ENCODE results near the gene SLC2A11.
A peak's percentile ranks its signal among the peaks of the same experiment; 100 is the strongest.
"Not testable (repeated sequence)": the region's sequence is repeated elsewhere in the genome, so short reads cannot be mapped to it uniquely, and the experiment has no call there.

The SLC2A11 gene

DNA sequence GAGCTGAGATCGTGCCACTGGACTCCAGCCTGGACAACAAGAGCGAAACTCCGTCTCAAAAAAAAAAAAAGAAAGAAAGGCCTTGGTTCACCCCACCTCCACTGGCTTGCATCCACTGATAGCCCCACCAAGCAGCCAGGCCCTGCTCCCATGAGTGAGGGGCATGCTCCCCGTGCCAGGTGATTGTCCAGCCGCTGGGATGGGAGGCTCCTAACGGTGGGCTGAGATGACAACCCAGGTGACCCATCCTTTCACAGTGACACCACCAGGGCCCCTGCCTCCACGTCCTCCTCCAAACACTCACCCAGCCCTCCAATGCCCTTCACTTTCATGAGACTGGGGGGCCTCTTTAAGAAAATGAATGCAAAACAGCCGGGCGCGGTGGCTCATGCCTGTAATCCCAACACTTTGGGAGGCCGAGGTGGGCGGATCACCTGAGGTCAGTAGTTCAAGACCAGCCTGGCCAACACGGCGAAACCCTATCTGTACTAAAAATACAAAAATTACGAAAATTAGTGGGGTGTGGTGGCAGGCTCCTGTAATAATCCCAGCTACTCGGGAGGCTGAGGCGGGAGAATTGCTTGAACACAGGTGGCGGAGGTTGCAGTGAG is 10.3 kb upstream of the SLC2A11 start:
- DNase-seq (ENCODE audit: low spot score) = no peak

DNA sequence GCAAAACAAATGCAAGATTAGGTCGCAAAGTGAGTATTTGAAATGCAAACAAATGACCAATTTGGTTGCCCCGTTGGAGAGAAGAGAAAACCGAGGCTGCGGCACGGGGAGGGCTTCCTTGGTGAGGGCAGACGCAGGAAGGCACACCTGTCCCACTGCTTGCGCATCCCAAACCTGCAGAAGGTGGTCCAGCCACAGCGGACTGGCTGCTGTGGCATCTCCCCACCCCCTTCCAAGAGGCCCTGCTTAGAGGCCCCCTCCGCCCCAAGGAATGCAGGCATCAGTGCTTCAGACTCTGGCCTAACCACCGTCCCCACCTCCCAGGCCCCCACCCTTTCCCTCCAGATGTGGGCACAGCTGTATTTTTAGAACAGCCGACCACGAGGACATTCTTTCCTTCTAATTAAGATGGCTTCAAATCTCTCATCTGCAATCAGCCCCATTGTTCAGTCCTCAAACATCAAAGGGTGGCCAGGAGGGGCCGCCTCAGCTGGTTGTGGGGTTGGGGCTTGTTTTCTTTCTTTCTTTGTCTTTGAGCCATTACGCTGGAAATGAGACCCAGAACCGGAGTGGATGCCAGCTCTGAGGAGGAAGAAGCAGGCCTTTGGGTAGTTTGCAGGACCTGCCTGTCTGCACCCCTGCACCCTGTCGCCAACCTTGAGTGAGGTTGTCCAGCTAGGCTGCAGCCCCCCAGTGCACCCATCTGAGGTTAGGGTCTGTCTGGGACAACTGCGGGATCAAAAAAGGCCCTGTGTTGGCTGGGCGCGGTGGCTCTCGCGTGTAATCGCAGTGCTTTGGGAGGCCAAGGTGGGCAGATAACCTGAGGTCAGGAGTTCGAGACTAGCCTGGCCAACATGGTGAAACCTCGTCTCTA is 9.4 kb upstream of the SLC2A11 start:
- no peak for DNase-seq (ENCODE audit: low spot score)

DNA sequence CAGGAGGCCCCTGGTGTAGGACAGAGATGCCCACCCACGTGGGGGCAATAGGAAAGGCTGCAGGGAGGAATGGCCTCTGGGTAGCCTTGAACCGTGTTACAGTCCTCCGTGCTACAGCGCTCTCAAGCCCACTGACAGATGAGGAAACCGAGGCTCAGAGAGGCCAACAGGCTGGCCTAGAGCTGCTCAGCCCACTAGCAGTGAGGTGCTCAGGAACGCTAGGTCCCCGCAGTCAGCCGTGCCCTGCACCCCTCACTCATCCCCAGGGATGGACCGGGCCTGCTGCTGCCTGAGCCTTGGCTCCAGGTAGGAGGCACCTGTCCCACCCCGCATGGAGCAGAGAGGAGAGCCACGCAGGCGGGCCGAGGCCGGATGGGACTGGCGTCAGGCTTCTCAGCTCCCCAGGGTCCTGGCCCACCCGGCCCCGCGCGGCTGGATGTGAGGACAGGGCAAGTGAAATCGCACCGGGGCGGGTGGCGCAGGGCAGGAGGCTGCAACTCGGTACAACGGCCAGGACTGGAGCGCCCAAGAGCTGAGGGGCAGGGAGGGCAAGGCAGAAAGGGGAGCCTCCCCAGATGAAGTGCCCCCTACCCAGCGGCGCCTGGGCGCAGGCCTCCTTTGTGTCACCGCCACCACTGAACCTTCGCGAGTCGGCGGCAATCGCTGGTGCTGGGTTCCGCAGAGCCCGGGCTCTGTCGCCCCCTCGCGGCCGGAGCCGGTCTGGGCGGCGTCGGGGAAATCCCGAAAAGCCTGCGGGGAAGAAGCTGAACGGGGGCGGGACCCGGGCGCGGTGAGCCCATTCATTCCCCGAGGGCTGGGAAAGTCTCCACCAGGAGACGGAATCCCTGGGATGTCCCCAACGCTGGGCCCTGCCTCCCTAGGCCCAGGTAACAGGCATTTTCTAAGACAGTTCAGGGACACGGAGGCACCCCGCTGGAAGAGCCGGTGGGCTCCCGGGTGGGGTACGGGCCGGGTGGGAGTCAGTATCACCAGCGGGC is 8.4 kb upstream of the SLC2A11 start:
- DNase-seq (ENCODE audit: low spot score) = peak; percentile 90

DNA sequence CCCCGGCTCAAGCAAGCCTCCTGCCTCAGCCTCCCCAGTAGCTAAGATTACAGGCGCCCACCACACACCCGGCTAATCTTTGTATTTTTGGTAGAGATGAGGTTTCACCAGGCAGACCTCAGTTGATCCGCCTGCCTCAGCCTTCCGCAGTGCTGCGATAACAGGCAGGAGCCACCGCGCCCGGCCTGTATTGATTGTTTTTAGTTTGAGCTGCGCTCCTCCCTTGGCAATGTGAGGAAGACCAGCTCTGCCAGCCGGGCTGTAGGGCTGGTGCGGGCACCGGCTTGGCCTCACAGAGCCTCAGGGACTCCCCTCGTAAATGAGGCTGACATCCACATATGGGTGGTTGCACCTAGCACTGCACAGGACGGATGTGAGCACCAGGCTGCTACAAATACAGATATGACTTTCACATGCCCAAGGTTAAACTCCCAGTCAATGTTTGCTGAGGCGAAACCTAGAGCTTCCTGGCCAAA is 7.5 kb upstream of the SLC2A11 start:
- DNase-seq (ENCODE audit: low spot score) = no peak

DNA sequence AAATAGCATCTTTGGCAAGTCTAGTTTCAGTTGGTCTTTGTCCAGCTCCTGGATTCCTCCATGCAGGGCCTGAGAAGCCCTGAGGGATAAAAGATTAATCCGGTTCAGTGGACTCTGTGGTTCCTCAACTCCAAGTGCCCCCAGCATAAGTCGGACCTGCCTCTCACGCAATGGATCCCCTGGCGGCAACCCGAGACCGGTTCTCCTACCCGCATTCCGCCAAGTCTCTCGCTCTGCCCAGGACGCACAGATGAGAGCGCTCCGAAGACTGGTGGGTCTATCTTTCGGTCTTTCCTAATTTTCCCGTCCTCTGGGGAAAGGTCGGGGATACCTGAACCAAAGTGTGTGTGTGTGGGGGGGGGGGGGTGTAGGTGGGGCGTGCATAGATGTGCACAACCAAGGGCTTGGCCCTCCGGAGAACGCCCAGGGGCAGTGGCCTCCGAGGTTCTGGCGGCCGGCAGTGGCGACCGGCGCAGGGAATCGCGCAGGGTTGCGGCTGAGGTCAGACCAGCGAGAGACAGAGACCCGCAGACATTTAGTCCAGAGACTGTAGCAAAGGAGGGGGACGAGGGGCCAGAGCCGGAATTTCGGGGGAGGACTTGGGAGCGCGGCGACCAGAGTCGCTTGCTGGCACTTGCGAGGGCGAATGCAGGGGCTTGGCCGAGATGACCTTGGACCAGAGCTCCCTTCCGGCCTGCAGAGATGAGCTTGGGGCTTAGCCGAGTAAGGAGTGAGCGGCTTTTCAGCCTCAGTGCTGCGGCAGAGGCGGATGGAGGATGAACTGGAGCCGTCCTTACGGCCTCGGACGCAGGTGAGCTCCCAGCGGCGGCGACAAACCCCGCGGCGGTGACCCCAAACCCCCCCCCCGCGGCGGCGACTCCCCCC is 712 bp upstream of the SLC2A11 start:
- peak; percentile 59 for DNase-seq (ENCODE audit: low spot score)

DNA sequence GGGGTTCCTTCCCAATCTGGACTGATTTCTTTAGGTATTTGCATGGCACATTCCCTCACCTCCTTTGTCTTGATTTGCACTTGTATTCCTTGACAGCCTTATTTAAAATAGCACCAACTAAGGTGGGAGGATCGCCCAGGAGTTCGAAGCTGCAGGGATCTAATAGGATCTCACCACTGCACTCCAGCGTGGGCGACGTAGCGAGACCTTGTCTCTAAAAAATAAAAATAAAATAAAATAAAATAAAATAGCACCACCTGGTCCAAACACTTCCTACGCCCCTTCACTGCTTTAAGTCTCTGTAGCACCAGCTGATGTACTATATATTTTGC is 775 bp downstream of the SLC2A11 start:
- DNase-seq (ENCODE audit: low spot score) = no peak

DNA sequence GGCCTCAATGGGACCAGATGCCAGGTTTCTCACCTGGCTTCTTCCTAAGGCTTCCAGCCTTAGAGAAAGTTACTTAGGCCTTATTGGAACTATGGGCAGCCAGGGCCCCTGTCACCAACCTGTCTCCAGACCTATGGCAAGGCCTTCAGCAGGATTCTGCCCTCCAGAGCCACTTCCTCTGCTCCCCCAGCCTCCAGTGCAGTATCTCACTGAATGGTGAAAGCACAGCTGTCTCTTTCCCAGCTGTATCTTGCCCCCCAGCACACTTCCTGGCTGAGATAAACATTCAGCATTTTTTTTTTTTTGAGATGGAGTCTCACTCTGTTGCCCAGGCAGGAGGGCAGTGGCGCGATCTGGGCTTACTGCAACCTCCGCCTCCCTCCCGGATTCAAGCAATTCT is 1.5 kb downstream of the SLC2A11 start:
- no peak for DNase-seq (ENCODE audit: low spot score)

DNA sequence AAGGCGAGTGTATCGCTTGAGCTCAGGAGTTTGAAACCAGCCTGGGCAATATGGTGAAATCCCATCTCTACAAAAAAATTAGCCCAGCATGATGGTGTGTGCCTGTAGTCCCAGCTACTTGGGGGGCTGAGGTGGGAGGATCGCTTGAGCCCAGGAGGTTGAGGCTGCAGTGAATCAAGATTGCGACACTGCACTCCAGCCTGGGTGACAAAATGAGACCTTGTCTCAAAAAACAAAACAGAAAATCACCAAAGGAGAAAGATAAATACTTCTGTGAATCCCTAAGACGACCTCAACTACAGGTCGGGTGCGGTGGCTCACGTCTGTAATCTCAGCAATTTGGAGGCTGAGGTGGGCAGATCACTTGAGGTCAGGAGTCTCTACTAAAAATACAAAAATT is 2.5 kb downstream of the SLC2A11 start:
- DNase-seq (ENCODE audit: low spot score) = not testable (repeated sequence)

DNA sequence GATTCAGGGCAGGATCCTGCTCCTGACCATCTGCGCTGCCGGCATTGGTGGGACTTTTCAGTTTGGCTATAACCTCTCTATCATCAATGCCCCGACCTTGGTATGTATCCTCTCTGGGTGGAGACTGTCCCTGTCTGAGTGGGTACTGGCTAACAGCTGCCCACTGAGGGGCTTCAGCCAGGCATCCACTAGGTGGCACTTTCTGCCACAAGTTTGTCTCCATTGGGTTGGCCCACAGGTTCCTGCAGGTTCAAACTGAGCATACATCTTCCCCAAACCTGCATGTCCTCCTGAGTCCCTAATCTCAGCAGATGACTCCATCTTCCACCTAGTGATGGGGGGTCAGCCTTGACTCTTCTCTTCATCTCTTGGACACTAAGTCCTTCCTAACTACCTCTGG is 4.4 kb downstream of the SLC2A11 start:
- DNase-seq (ENCODE audit: low spot score) = peak; percentile 42

DNA sequence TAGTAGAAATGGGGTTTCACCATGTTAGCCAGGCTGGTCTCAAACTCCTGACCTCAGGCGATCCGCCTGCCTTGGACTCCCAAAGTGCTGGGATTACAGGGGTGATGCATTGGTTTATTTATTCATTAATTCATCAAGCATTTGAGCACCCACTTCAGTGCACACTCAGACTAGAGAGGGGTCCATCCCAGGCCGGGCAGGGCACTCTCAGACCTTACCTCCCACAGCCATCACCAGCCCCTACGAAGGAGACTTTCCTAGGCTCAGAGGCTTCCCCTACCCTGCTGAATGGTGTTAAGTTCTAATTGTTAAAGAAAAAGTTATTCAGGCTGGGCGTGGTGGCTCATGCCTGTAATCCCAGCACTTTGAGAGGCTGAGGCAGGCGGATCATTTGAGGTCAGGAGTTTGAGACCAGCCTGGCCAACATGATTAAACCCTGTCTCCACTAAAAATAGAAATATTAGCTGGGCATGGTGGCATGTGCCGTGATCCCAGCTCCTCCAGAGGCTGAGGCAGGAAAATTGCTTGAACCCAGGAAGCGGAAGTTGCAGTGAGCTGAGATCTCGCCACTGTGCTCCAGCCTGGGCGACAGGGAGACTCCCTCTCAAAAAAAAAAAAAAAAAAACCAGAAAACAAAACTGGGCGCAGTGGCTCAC is 7.0 kb downstream of the SLC2A11 start:
- not testable (repeated sequence) for DNase-seq (ENCODE audit: low spot score)

DNA sequence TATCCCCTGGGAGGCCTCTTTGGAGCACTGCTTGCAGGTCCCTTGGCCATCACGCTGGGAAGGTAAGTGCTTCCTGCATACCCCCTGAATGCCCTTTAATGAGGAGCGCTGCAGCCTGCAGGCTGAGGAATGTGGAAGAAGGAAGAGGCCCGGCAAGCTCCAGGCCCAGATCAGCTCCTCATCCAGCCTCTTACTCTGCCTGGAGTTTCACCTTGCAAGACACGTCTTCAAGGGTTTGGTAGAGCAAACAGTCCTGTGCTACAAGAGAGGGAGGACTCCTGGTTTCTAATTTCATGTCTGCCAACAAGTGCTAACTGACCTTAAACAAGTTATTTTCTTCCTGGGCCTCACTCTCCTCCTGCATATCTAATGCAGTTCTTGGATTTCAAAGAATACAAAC is 10.9 kb downstream of the SLC2A11 start:
- DNase-seq (ENCODE audit: low spot score) = no peak

DNA sequence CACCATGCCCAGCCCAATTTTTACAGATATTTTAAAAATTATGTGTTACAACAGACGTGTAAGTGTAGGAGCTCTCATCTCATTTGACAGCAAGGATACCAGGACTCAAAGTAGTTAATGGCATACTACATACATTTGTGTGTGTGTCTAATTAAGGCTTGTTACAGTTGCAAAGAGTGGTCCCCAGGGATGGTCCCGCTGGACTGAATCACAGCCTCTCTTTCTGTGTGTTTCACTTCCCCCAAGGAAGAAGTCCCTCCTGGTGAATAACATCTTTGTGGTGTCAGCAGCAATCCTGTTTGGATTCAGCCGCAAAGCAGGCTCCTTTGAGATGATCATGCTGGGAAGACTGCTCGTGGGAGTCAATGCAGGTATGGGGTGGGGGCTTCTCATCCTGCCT is 17.2 kb downstream of the SLC2A11 start:
- no peak for DNase-seq (ENCODE audit: low spot score)

DNA sequence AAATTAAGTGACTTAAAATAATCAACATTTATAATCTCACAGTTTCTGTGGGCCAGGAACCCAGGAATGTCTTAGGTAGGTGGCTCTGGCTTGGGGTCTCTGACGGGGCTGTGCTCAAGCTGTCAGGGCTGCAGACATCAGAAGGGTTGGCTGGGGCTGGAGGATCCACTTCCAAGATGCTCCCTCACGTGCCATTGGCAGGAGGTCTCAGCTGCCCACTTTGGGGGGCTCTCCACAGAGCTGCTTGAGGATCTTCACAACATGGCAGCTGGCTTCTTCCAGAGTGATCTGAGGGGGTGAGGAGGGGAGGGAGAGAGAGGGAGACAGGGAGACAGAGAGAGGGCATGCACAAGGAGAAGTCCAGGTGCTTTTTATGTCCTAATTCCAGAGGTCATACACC is 18.1 kb downstream of the SLC2A11 start:
- no peak for DNase-seq (ENCODE audit: low spot score)

DNA sequence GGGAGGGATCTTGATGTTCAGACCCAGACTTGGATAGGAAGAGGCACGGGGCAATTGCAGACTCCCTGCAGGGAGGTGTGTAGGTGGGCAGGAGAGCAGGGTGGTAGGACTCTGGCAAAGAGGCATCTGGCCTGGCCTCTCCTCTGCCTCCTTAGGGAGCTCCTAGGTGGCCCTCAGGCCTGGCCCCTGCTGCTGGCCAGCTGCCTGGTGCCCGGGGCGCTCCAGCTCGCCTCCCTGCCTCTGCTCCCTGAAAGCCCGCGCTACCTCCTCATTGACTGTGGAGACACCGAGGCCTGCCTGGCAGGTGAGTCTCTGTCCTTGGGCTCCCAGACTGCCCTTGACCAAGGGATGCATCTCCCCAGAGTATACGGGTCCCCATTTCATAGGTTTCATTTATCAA is 19.9 kb downstream of the SLC2A11 start:
- no peak for DNase-seq (ENCODE audit: low spot score)

DNA sequence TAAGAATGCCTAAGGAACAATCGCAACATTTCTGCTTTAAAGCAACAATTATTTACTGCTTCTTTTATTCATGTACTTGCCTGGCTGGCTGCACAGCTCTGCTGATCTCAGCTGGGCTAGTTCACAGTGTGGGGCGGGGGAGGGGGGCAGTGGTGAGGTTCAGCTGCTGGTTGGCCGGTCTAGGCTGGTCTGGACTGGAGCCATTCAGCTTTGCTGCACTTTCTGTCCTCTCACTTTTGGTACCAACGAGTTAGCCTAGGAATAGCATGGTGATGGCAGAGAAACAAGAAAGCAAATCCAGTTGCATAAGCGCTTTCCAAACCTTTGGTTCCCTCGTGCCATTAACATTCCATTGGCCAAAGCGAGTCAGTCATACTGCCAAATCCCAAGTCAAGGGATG is 20.5 kb downstream of the SLC2A11 start:
- DNase-seq (ENCODE audit: low spot score) = no peak

DNA sequence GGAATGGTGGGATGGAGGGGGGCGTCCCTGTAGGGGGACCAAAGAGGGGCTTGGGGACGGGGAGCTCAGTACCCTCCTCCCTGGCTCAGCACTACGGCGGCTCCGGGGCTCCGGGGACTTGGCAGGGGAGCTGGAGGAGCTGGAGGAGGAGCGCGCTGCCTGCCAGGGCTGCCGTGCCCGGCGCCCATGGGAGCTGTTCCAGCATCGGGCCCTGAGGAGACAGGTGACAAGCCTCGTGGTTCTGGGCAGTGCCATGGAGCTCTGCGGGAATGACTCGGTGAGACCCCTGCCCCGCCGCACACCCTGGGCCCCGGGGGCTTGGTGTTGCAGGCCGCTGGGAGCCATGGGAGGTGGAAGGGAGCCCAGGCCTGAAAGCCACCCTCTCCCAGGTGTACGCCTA is 24.7 kb downstream of the SLC2A11 start:
- DNase-seq (ENCODE audit: low spot score) = no peak

DNA sequence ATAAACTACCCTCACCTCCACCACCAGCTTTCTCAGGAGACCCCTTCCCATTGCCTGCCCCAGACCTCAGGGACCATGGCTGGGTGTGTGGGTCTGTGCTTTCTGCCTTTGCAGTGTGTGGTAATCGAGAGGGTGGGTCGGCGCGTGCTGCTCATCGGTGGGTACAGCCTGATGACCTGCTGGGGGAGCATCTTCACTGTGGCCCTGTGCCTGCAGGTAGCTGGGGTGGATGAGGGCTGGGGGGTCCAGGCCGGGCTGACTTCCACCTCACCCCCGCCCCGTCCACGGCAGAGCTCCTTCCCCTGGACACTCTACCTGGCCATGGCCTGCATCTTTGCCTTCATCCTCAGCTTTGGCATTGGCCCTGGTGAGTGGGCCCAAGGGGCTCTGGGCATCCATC is 26.0 kb downstream of the SLC2A11 start:
- DNase-seq (ENCODE audit: low spot score) = no peak

DNA sequence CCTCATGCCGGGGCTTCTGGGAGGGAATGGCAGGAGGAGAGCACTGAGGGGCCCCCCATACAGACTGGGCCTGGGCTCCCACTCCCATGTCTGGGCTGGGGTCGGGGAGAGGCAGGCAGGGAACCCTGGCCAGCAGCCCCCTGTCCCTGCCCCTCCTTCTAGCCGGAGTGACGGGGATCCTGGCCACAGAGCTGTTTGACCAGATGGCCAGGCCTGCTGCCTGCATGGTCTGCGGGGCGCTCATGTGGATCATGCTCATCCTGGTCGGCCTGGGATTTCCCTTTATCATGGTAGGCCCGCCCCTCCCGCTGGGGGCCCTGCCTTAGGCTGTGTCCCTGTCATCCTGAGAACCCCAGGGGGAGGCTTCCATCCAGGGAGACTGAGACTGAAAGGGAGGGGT is 26.5 kb downstream of the SLC2A11 start:
- no peak for DNase-seq (ENCODE audit: low spot score)

DNA sequence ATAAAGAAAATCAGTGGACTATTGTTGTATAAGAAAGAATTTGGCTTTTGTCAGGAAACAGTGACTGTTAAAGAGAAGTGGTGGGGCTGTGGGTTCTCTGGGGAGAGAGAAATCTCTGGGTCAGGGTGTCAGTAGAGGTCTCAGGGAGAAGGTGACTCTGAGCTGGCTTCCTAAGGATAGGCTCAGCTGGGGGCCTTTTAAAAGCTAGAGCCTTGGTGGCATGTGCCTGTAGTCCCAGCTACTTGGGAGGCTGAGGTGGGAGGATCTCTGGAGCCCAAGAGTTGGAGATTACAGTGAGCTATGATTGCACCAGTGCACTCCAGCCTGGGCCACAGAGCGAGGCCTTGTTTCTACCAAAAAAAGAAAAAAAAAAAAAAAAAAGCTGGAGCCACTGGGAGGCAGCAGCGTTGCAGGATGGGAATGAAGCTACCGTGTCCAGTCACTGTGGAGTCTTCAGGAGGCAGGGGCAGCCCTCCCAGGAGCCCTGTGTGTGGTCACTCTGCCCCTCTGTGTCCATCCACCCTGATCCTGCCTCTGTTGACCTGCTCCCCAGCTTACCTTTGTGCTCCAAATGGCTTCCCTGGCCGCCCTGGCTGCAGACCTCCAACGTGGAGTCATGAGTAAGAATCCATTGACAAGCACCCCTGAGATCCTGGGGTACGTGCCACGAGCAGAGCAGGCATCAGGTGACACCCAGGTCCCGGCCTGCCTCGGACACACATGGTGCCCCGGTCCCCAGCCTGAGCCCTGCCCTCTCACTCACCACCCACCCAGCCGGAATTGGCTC is 31.1 kb downstream of the SLC2A11 start:
- DNase-seq (ENCODE audit: low spot score) = peak; percentile 35

DNA sequence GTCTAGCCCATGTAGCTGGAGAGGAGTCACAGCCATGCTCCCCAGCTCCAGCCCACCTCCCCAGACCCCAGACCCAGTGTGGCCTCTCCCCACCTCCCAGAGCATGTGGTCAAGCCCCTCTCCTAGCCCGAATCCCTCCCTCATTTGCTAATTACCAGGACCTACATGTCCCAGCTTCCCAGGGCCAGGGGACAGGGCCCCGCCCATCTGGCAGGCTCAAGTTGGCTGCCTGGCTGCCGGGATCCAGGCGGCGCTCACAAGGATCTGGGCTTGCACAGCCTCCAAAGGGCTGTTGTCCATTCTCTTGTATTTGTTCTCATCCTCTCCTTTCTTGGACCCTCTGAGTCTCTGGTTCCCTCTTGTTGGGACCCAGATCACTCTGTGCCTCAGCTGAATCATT is 31.9 kb downstream of the SLC2A11 start:
- no peak for DNase-seq (ENCODE audit: low spot score)
